HepG2 (cell line): ENCODE data around the gene SELPLG.

Source experiments
- AKNA ChIP-seq: sonication (generic); formaldehyde crosslinking; IDR thresholded peaks from 2 replicates; pipeline ENCODE4 v1.4.0; 2020; ENCODE audit warnings: missing genetic modification reagents, borderline replicate concordance
- GABPA ChIP-seq, 2 experiments: IDR thresholded peaks; 2 replicates each; pipeline ENCODE4 v1.6.1; 2011 to 2016; ENCODE audit warnings: low read depth in 2 of 2, low read length in 1 of 2, missing biosample characterization in 1 of 2, missing genetic modification characterization in 1 of 2
- IKZF1 ChIP-seq: fragments of 450-650 bp; IDR thresholded peaks from 2 replicates; pipeline ENCODE4 v1.7.1; 2016
- MXI1 ChIP-seq: IDR thresholded peaks from 3 replicates; pipeline ENCODE4 v1.6.1; 2012; ENCODE audit warnings: low read depth, low read length, inconsistent platforms, borderline replicate concordance
- MYNN ChIP-seq: sonication (generic); formaldehyde crosslinking; IDR thresholded peaks from 2 replicates; pipeline ENCODE4 v1.4.0; 2020; ENCODE audit warnings: mild to moderate bottlenecking, low read depth, missing genetic modification reagents
- POLR2AphosphoS5 ChIP-seq: IDR thresholded peaks from 2 replicates; pipeline ENCODE4 v1.6.1; 2012; ENCODE audit warnings: low read depth, low read length
- TAF1 ChIP-seq: sonication (generic); formaldehyde crosslinking; IDR thresholded peaks from 2 replicates; pipeline ENCODE4 v1.4.0; 2020; ENCODE audit warnings: missing genetic modification reagents
- THAP8 ChIP-seq: sonication (generic); formaldehyde crosslinking; IDR thresholded peaks from 2 replicates; pipeline ENCODE4 v1.5.1; 2020; ENCODE audit warnings: missing genetic modification reagents, mild to moderate bottlenecking, borderline replicate concordance
- ZBTB7A ChIP-seq: sonication (generic); formaldehyde crosslinking; IDR thresholded peaks from 2 replicates; pipeline ENCODE4 v1.8.0; 2022; ENCODE audit warnings: mild to moderate bottlenecking, missing genetic modification reagents
- ZNF841 ChIP-seq: sonication (generic); formaldehyde crosslinking; IDR thresholded peaks from 2 replicates; pipeline ENCODE4 v1.8.1; 2023; ENCODE audit warnings: missing genetic modification reagents, borderline replicate concordance

- TF ChIP-seq ZNF841 (CRISPR knock-in tag) (no peak), POLR2AphosphoS5 (no peak), ZBTB7A (CRISPR knock-in tag) (no peak), GABPA (IDR thresholded peaks at IDR 0.05; ENCODE audit: low read depth, low read length) (no peak), GABPA (CRISPR knock-in tag; IDR thresholded peaks at IDR 0.05; ENCODE audit: low read depth) (no peak), THAP8 (CRISPR knock-in tag) (no peak), IKZF1 (no peak), AKNA (CRISPR knock-in tag) (no peak), MXI1 (no peak), MYNN (CRISPR knock-in tag) (no peak), TAF1 (CRISPR knock-in tag) (no peak)
Measured at GRCh38 chr12:108630481-108631207, 3.0 kb downstream of the SELPLG start.
